ENCODE data around the gene FUCA1.

GRCh38 chr1:23817633-23818032 is 50.5 kb downstream of the FUCA1 start:
- TF ChIP-seq CTCF (IDR thresholded peaks at IDR 0.05), result no peak
- TF ChIP-seq POLR2A (IDR thresholded peaks at IDR 0.05), result no peak
